T-helper 1 cell (primary cell): ENCODE measurements around the gene NXPE3.

Source experiments
- DNase-seq, 5 donors: peaks; one replicate each; pipeline ENCODE4 v3.0.0-alpha.2; 2012 to 2020

NXPE3 gene

GRCh38 chr3:101829437-101829830 lies 50.4 kb downstream of the NXPE3 start:
- DNase-seq, result no peak

DNA sequence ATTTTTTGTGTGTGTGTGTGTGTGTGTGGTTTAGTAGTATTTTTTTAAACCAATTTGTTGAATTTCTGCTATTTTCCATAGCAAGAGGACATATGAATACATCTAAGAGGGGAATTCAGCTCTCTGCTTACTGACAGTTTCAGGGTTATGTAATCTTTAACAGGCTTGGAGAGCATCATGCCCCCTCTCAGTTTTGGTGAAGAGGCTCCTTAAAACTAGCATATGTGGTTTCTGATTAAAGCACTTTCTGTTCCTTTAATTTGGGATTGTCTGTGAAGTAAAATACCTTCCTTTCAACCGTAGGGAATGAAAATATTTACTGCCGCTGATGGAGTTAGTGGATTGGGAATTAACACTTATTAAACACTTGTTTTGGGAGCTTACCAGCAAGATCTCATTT lies 50.9 kb downstream of the NXPE3 start:
- no peak for DNase-seq

DNA sequence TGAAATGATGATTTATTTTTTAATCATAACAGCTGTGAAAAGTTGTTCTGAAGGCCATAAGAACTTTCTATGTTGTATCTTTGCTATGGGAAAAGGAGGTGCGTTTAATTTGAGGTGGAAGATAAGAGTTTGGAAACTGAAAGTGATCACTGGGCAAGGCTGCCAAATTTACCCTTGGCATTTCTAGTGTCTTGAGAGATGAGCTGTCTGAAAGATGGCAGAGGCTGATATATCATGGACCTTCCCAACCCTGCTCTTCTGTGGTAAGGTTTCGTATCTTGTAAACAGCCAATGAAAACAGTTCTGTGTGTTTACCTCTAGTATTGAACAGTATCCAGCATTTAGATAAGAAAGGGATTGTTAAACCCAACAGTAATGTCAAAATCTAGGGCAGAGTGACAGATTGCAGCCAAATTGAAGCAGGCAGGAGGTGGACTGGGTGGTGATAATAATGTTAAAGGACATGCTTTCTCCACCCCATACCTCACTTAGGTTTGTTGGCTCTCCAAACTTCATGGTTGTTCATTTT lies 54.5 kb downstream of the NXPE3 start:
- DNase-seq, result no peak

- DNase-seq, result no peak
Measured at GRCh38 chr3:101835676-101836075, 56.7 kb downstream of the NXPE3 start.

GRCh38 chr3:101836160-101836559 lies 57.1 kb downstream of the NXPE3 start:
- DNase-seq, result no peak

DNA sequence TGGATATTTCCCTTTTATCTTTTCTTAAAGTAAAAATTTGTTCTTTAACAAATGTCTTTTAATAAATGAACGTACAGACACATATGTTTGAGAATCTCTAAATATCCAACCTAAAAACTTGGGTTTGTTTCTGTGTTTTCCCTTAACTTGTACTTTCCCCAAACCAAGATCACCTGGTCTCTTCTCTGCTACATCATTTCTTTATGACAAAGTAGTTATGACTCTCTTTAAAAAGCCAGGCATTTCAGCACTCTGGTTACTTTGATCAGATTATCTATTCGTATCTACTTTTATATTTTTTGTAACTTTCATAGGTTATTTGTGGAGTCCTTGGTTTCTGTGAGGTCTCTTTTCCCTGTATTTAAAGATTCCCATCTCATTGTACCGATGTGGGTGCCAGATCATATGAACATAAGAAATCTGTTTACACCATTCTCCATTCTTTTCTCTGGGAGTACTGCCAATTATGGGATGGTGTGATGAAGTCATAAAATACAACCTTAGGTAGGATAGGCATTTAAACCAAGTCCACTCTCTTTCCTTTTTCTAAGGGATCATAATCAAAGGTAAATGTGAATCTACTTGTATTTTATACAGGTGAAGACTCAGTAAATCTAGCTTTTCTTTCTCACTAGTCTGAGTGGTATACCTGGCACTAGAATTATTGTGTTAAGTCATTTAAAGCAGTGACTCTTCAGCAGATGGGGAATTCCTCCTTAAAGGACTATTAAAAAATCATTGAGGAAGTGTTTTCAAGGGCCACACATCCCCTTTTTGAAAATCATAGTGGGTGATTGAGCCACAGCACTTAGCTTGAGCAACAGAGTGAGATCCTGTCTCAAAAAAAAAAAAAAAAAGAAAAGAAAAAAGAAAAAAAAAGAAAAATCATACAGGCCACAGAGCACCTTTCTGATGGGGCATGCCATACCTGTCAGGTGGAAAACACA lies 57.9 kb downstream of the NXPE3 start:
- no peak for DNase-seq

- no peak for DNase-seq
Measured at GRCh38 chr3:101838691-101839090, 59.7 kb downstream of the NXPE3 start.

- no peak for DNase-seq
Measured at GRCh38 chr3:101840066-101840465, 61.1 kb downstream of the NXPE3 start.

DNA sequence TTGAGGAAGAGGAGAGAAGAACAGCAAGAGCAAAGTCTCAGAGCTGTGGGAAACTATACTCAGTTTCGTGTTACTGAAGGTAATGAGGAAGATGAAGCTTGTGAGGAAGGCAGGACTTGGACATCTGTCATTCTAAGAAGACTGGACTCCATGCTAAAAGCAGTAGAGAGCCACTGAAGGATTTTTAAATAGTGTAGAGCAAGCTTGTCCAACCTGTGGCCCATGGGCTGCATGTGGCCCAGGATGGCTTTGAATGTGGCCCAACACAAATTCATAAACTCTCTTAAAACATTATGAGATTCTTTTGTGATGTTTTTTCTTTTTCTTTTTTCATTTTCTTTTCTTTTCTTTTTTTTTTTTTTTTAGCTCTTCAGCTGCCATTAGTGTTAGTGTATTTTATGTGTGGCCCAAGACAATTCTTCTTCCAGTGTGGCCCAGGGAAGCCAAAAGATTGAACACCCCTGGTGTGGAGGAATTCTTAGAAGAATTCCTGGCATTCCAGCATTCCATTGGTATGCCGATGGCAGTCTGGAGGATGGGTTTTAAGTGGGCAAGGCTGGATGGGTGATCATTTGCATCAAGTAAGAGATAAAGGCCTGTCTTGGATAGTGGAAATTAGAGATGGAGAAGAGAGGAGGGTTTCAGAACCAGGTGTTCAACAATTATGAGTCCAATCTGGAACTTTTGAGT lies 63.4 kb downstream of the NXPE3 start:
- DNase-seq, result no peak

GRCh38 chr3:101842935-101843330 lies 63.9 kb downstream of the NXPE3 start:
- DNase-seq, result no peak

DNA sequence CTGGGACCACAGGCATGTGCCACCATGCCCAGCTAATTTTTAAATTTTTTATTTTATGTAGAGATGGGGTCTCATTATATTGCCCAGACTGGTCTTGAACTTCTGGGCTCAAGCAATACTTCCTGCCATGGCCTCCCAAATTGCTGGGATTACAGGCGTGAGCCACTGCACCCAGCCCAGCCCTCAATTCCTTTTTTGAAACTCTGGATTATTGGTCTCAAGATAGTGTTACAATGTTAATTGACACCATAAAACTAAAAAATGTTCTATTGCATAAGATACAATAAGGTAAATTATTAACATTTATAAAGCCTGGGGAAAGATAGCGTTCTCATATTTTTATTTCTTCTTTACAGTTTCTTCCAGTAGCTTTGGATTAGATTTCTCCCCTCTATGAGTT lies 66.4 kb downstream of the NXPE3 start:
- DNase-seq, result no peak

DNA sequence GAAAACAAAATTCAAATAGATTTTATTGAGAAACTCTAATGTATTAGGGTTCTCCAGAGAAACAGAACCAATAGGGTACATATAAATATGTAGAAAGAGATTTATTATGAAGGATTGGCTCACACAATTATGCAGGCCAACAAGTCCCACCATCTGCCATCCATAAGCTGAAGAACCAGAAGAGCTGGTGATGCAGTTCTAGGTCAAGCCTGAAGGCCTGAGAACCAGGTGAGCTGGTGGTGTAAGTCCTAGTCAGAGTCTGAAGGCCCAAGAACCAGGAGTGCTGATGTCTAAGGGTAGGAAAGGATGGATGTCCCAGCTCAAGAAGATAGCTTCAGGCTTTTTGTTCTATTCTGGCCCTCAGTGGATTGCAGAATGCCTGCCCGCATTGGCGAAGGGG lies 67.7 kb downstream of the NXPE3 start:
- no peak for DNase-seq

DNA sequence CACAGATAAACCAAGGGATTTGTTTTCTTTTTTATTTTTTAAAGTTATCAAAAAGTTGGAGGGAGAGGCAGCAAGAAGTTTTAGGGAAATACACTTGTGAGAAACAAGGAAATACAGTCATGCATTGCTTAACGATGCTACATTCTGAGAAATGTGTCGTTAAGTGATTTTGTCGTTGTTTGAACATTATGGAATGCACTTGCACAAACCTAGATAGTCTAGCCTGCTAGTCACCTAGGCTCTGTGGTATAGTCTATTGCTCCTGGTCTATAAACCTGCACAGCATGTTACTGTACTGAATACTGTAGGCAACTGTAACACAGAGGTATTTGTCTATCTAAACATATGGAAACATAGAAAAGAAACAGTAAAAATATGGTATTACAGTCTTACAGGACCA lies 68.3 kb downstream of the NXPE3 start:
- no peak for DNase-seq

DNA sequence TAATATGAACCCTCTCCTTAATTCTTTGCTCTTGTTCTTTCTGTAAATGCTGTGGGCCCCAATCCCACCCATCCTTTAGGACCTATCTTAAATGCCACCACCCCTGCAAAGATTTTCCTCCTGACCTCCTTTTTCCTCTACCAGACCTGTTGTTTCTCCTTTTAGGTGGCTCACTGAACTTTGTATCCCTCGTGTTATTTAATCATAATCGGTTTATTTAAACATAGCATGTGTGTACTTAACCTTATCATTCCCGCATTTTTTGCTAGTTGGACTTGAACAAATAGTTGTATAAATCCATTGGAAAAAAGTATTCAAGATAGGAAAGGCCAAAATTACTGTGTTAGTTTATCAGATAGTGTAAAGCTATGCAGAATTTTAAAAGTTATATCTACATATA lies 69.3 kb downstream of the NXPE3 start:
- no peak for DNase-seq

GRCh38 chr3:101848754-101849713 lies 70.0 kb downstream of the NXPE3 start, which contains the start of gene NFKBIZ:
Gene NFKBIZ, plus strand, starts transcription at chr3:101849514. Its CDS starts 115 bp downstream, at chr3:101849629.
- DNase-seq, result peak; percentile 89 to 95 (median 90)

DNA sequence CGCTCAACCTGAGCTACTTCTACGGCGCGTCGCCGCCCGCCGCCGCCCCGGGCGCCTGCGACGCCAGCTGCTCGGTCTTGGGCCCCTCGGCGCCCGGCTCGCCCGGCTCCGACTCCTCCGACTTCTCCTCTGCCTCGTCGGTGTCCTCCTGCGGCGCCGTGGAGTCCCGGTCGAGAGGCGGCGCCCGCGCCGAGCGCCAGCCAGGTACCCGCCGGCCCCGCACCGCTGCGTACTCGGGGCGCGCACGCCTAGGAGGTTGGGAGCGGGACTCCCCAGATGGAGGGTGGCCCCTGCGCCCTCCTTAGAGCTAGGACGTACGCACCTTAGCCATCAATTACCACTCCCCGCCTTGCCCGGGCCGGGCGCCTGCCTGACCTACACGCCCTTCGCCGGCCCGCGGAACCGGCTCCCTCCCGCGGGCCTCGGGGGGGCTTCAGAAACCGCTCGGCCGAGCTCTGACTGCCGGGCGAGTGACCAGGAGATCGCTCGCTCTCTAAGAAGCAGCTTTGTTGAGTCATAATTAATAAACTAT lies 70.8 kb downstream of the NXPE3 start:
- DNase-seq, result peak; percentile 17 to 70 (median 40)

DNA sequence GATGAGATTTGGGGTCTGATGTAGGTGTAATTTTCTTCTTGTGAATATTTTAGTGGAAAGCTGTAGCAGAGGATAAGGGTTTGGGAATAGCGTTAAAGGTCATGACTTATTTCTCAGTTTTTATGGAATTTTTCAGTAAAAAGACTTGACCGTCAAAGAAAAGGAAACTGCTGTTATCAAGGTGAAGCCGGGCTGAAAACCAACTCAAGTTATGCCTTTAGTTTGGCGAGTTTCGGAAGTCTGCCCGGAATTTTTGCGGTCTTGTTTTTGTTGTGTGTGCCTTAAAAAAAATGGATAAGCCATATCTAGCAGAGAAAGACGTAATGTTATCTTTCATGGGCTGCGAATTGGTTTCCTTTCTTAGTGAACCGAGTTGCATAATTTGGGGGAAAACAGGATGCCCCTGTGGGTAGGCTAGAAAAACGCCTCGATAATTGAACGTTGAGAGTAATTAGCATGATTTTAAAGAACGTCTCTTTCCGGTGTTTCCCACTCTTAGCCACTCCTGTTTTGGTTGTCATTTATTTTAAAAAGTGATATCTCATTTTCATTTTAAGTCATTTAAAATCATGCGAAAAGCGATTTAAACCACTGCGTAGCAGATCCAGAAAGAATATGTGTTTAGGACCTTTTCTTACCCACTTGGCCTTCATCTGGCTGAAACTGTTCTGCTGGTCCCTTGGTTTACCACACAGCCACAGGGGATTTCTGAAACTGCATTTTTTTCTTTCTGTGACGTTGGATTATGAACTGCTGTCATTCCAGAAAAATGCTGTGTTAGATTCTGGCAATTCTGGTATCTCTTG lies 71.4 kb downstream of the NXPE3 start:
- DNase-seq, result peak; percentile 17 to 88 (median 43)

DNA sequence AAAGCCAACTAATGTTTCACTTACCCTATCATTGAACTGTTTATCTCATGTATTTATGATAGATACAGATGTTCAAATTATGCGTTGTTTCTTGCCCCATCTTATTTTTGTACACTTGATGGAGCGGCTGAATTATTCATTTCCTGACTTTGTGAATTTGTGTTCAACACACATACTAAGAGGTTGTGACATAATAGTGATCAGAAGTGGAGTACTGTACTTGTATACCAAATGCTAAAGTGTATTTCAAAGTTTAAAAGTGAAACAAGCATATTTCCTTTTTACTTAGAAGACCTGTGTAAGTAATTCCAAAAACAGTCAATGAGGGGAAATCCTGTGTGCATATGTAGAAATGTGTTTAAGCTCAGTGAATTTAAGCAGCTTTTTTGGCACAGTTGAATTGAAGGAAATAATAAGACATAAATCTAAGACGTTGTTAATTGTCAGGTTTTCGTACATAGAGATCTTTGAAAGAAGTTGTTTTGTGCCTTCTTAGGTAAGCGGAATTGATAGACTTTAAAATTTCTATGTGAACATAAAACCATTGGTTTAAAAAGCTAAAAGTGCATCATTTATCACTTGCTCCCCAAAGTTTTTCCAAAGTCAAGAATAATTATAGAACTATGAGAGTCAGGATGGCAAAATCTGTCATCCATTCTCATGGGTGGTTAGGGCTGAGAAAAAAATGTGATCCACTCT lies 72.2 kb downstream of the NXPE3 start:
- peak in 1 of 5 donors; percentile 84 for DNase-seq

DNA sequence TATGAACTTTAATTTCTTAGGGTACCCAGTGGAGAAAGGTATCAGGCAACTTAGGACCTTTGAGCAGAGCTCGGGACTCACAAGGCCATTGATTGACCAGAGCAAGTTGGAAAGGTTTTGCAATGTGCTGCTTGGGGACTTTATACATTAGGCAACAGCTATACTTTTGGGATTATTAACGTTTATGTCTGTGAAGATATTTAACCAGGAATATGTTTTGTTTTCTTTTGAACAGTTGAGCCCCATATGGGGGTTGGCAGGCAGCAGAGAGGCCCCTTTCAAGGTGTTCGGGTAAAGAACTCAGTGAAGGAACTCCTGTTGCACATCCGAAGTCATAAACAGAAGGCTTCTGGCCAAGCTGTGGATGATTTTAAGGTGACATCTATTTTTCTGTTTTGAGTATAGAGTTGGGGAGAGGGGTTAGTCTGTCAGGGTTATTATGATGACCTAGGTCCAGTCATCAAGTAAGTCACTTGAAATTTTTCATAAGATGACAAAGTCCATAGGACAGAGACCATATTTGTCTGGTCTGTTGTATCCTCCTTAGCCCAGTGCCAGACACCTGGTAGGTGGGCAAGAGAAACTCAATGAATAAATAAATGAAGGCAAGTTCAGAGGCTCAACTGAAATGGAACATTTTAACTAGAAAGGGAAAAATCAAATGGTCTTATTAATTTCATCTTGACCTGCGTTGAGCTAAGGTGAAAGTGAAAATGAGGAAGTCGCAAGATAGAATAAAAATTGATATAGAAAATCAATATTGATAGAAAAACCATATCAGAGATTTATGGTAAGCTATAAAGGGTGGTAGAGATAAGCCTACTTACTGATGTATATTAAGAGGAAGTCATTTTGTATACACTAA lies 73.1 kb downstream of the NXPE3 start:
- DNase-seq, result no peak
